HCT116 (cell line): Measurements from ENCODE around the gene ZNF555. TPM values are rescaled to one million over a fixed set of nuclear protein-coding genes. Genes with fewer than 3 reads are reported as not detected.

Experiments
- ATAC-seq: fragments of 200-7000 bp; cut with Tn5 transposase; 2 replicates; pipeline ENCODE4 v1.9.1; 2020; ENCODE audit warnings: mild to moderate bottlenecking, moderate library complexity
- BruUV-seq: library from RNA; stranded (reverse); fragments of 400-500 nt; replicated peaks from 2 replicates; lab custom pipeline; 2021; lab: Mats Ljungman, UMichigan
- CTCF ChIA-PET: fragments of 300-600 bp; sonication (Branson Sonifier 250); formaldehyde crosslinking; loops from one replicate; lab custom pipeline; 2021; ENCODE audit warnings: antibody characterized with exemption; lab: Charles Lee
- POLR2A ChIA-PET: fragments of 300-600, 350-600 bp; sonication (Branson Sonifier 250); formaldehyde crosslinking; loops from one replicate; lab custom pipeline; 2021; ENCODE audit warnings: antibody characterized with exemption; lab: Charles Lee
- RAD21 ChIA-PET, 2 experiments: fragments of 300-600 bp; sonication (Branson Sonifier 250); formaldehyde crosslinking; loops; one replicate each; lab custom pipeline; 2023; ENCODE audit warnings: low total read pairs in 2 of 2; ENCODE audit not compliant: uncharacterized antibody in 2 of 2, unreplicated experiment in 2 of 2, low non-redundant PET in 1 of 2; lab: Charles Lee
- DNase-seq: peaks from one replicate; pipeline ENCODE4 v3.0.0-alpha.2; 2010; ENCODE audit warnings: low read depth, low spot score
- H2AFZ ChIP-seq: fragments of 200-600 bp; shearing (Covaris generic), sonication (generic); 2 replicates; pipeline ENCODE4 v1.6.1; 2017; ENCODE audit warnings: low read depth, mixed run types, mixed read lengths, antibody characterized with exemption, low read length; ENCODE audit not compliant: poor library complexity, severe bottlenecking
- H3K27ac ChIP-seq: 2 replicates; pipeline ENCODE4 v1.5.1; 2012; ENCODE audit warnings: low read depth, low read length
- H3K27me3 ChIP-seq: fragments of 200-600 bp; sonication (generic); 2 replicates; pipeline ENCODE4 v1.6.1; 2016; ENCODE audit warnings: mixed run types, low read length, mixed read lengths; ENCODE audit not compliant: insufficient read depth
- H3K36me3 ChIP-seq, 2 experiments: fragments of 200-500 bp in 1 of 2; fragments of 200-600 bp in 1 of 2; sonication (Bioruptor generic) in 1 of 2; sonication (generic) in 1 of 2; 2 replicates each; pipeline versions ENCODE4 v1.5.1 to v1.6.1; 2014 to 2016; ENCODE audit warnings: low read length in 2 of 2, inconsistent platforms in 1 of 2, mixed read lengths in 1 of 2, mixed run types in 1 of 2; ENCODE audit not compliant: insufficient read depth in 2 of 2, control insufficient read depth in 1 of 2
- H3K4me1 ChIP-seq, 2 experiments: fragments of 200-600 bp in 1 of 2; sonication (generic) in 1 of 2; 2 replicates each; pipeline versions ENCODE4 v1.5.1 to v1.6.1; 2012 to 2017; ENCODE audit warnings: low read length in 2 of 2, inconsistent platforms in 1 of 2, mild to moderate bottlenecking in 1 of 2, mixed read lengths in 1 of 2, mixed run types in 1 of 2, moderate library complexity in 1 of 2; ENCODE audit not compliant: insufficient read depth in 2 of 2, control insufficient read depth in 1 of 2
- H3K4me2 ChIP-seq: fragments of 200-600 bp; sonication (generic); 2 replicates; pipeline ENCODE4 v1.6.1; 2017; ENCODE audit warnings: mixed run types, low read length, mixed read lengths
- H3K4me3 ChIP-seq, 2 experiments: fragments of 200-600 bp in 1 of 2; sonication (generic) in 1 of 2; replicated peaks in 1 of 2; 2 replicates each; pipeline ENCODE4 v1.5.1; 2011 to 2016; ENCODE audit warnings: low read length in 2 of 2, control low read depth in 1 of 2, low read depth in 1 of 2, mild to moderate bottlenecking in 1 of 2, mixed read lengths in 1 of 2, mixed run types in 1 of 2
- H3K79me2 ChIP-seq: fragments of 200-600 bp; sonication (generic); 2 replicates; pipeline ENCODE4 v1.6.1; 2017; ENCODE audit warnings: mild to moderate bottlenecking, mixed run types, low read length, moderate library complexity, mixed read lengths; ENCODE audit not compliant: insufficient read depth
- H3K9ac ChIP-seq: fragments of 200-600 bp; sonication (generic); 2 replicates; pipeline ENCODE4 v1.6.1; 2016; ENCODE audit warnings: low read length, mixed read lengths
- H3K9me2 ChIP-seq: fragments of 200-600 bp; sonication (generic), shearing (Covaris generic); 2 replicates; pipeline ENCODE4 v1.6.1; 2017; ENCODE audit warnings: mixed run types, mild to moderate bottlenecking, moderate library complexity; ENCODE audit not compliant: insufficient read depth
- H3K9me3 ChIP-seq, 2 experiments: fragments of 200-500 bp in 1 of 2; fragments of 200-600 bp in 1 of 2; sonication (Bioruptor generic) in 1 of 2; sonication (generic) in 1 of 2; 2 replicates each; pipeline ENCODE4 v1.6.1; 2014 to 2017; ENCODE audit warnings: low read length in 2 of 2, mixed read lengths in 2 of 2, inconsistent platforms in 1 of 2, low read depth in 1 of 2, mild to moderate bottlenecking in 1 of 2, mixed run types in 1 of 2, moderate library complexity in 1 of 2; ENCODE audit not compliant: control insufficient read depth in 1 of 2, insufficient read depth in 1 of 2
- H4K20me1 ChIP-seq: fragments of 200-600 bp; sonication (generic), shearing (Covaris generic); 2 replicates; pipeline ENCODE4 v1.6.1; 2017; ENCODE audit warnings: mixed run types, mild to moderate bottlenecking, moderate library complexity; ENCODE audit not compliant: insufficient read depth
- FOSL1 ChIP-seq: IDR thresholded peaks from 2 replicates; pipeline ENCODE4 v1.6.1; 2012; ENCODE audit warnings: low read depth
- JUND ChIP-seq: IDR thresholded peaks from 2 replicates; pipeline ENCODE4 v1.6.1; 2012
- SP1 ChIP-seq: IDR thresholded peaks from 2 replicates; pipeline ENCODE4 v1.6.1; 2012; ENCODE audit warnings: low read depth
- intact Hi-C: fragments of 100-400 bp; cut with micrococcal nuclease; formaldehyde crosslinking; loops from 2 replicates; pipeline ENCODE4 v1.10.0; 2022
- total RNA-seq: library from RNA; stranded (reverse); gene quantifications from one replicate; pipeline ENCODE4 v1.2.1, GENCODE V29; 2021; ENCODE audit not compliant: unreplicated experiment
- TF ChIP-seq, protein P1 (sequence below): IDR thresholded peaks from 2 replicates; pipeline ENCODE4 v1.6.1; 2012; ENCODE audit warnings: low read depth
- TF ChIP-seq, protein P2 (sequence below): IDR thresholded peaks from 2 replicates; pipeline ENCODE4 v1.6.1; 2011; ENCODE audit warnings: mild to moderate bottlenecking, low read length, moderate library complexity; ENCODE audit not compliant: insufficient replicate concordance; ENCODE audit errors: extremely low read depth

ZNF555 gene
- total RNA-seq, 1 experiment from 2014 or later: 4.5 TPM

DNA sequence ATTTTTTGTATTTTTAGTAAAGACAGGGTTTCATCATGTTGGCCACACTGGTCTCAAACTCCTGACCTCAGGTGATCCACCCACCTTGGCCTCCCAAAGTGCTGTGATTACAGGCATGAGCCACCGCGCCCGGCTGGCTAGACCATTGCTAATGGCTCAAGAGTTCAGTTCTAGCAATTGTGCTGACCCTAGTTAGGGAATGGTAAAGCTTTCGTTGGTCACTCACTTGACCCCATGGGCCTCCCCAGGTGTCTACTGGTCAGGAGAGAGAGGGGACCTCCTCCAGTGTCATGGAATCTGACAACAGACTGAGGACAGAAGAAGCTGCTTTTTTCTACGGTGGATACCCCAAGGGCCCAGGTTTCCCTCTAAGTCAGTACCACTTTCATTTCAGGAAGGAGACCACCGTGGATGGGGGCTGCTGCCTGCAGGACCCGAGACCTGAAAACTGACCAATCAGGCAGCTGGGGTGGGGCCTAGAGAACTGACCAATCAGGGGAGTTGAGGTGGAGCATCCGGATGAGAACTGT lies 25.3 kb downstream of the ZNF555 start:
- intact Hi-C loops: no loop called here
- Histone ChIP-seq H3K36me3 (no peaks in the 10 kb centered on the region), H3K9ac (no peak overlapping the region), H3K9me3 (peaks cover 0 to 10% of the 10 kb centered on the region in 2 experiments; a peak in 1 of 4 replicates), H3K4me2 (no peak overlapping the region), H3K4me1 (no peaks in the 10 kb centered on the region), H3K79me2 (no peaks in the 10 kb centered on the region), H3K27me3 (no peaks in the 10 kb centered on the region), H2AFZ (no peak overlapping the region), H3K9me2 (no peaks in the 10 kb centered on the region), H3K27ac (no peak overlapping the region), H3K4me3 (no peak overlapping the region), H4K20me1 (no peaks in the 10 kb centered on the region)
- CTCF ChIA-PET: no interaction called here
- TF ChIP-seq SP1 (no peak), FOSL1 (no peak), JUND (no peak)
- TF ChIP-seq, protein P1, sequence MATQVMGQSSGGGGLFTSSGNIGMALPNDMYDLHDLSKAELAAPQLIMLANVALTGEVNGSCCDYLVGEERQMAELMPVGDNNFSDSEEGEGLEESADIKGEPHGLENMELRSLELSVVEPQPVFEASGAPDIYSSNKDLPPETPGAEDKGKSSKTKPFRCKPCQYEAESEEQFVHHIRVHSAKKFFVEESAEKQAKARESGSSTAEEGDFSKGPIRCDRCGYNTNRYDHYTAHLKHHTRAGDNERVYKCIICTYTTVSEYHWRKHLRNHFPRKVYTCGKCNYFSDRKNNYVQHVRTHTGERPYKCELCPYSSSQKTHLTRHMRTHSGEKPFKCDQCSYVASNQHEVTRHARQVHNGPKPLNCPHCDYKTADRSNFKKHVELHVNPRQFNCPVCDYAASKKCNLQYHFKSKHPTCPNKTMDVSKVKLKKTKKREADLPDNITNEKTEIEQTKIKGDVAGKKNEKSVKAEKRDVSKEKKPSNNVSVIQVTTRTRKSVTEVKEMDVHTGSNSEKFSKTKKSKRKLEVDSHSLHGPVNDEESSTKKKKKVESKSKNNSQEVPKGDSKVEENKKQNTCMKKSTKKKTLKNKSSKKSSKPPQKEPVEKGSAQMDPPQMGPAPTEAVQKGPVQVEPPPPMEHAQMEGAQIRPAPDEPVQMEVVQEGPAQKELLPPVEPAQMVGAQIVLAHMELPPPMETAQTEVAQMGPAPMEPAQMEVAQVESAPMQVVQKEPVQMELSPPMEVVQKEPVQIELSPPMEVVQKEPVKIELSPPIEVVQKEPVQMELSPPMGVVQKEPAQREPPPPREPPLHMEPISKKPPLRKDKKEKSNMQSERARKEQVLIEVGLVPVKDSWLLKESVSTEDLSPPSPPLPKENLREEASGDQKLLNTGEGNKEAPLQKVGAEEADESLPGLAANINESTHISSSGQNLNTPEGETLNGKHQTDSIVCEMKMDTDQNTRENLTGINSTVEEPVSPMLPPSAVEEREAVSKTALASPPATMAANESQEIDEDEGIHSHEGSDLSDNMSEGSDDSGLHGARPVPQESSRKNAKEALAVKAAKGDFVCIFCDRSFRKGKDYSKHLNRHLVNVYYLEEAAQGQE: no peak
- TF ChIP-seq, protein P2, sequence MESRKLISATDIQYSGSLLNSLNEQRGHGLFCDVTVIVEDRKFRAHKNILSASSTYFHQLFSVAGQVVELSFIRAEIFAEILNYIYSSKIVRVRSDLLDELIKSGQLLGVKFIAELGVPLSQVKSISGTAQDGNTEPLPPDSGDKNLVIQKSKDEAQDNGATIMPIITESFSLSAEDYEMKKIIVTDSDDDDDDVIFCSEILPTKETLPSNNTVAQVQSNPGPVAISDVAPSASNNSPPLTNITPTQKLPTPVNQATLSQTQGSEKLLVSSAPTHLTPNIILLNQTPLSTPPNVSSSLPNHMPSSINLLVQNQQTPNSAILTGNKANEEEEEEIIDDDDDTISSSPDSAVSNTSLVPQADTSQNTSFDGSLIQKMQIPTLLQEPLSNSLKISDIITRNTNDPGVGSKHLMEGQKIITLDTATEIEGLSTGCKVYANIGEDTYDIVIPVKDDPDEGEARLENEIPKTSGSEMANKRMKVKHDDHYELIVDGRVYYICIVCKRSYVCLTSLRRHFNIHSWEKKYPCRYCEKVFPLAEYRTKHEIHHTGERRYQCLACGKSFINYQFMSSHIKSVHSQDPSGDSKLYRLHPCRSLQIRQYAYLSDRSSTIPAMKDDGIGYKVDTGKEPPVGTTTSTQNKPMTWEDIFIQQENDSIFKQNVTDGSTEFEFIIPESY: no peak
- BruUV-seq: no TSS peak
- RAD21 ChIA-PET: no interaction called here
- DNase-seq: no peak
- POLR2A ChIA-PET: no interaction called here
- ATAC-seq: no peak; the same call in 1 of the 2 replicates
